NCI-H2029 (cell line): Measurements from ENCODE around the gene DFFA.
"Not testable (repeated sequence)": the region's sequence is repeated elsewhere in the genome, so short reads cannot be mapped to it uniquely, and the experiment has no call there.

Experiments used
- DNase-seq: peaks from one replicate; lab custom pipeline; 2025; lab: John Stamatoyannopoulos, UW

The DFFA gene

GRCh38 chr1:10428984-10429383, 43.3 kb downstream of the DFFA start:
- no peak for DNase-seq

- not testable (repeated sequence) for DNase-seq
Measured at GRCh38 chr1:10426535-10426848, 45.8 kb downstream of the DFFA start.

DNA sequence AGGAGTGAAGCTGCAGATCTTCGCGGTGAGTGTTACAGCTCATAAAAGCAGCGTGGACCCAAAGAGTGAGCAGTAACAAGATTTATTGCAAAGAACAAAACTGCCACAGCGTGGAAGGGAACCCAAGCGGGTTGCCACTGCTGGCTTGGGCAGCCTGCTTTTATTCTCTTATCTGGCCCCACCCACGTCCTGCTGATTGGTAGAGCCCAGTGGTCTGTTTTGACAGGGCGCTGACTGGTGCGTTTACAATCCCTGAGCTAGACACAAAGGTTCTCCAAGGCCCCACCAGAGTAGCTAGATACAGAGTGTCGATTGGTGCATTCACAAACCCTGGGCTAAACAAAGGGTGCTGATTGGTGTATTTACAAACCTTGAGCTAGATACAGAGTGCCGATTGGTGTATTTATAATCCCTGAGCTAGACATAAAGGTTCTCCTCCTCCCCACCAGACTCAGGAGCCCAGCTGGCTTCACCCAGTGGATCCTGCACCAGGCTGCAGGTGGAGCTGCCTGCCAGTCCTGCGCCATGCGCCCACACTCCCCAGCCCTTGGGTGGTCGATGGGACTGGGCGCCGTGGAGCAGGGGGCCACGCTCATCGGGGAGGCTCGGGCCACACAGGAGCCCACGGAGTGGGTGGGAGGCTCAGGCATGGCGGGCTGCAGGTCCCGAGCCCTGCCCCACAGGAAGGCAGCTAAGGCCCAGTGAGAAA, 46.3 kb downstream of the DFFA start:
- not testable (repeated sequence) for DNase-seq

GRCh38 chr1:10424651-10425050, 47.7 kb downstream of the DFFA start:
- DNase-seq, result no peak

DNA sequence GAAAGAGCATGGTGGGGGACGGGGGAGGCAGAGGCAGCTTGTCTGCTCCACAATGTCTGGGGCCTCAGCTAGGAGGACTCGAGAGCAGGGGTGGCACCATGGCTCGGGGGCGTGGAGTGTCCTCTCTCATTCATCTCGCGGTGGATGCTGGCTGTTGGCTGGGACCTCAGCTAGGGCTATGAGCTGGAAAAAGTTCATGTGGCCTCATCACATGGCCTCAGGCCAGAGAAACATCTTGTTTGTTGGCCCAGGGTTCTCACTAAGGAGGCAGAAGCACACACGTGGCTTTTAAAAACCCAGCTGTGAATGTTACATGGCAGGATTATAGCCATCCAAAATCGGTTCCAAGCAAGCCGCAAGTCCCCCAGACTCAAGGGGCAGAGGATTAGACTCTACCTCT, 48.3 kb downstream of the DFFA start:
- no peak for DNase-seq

- no peak for DNase-seq
Measured at GRCh38 chr1:10421637-10422036, 50.7 kb downstream of the DFFA start.

DNA sequence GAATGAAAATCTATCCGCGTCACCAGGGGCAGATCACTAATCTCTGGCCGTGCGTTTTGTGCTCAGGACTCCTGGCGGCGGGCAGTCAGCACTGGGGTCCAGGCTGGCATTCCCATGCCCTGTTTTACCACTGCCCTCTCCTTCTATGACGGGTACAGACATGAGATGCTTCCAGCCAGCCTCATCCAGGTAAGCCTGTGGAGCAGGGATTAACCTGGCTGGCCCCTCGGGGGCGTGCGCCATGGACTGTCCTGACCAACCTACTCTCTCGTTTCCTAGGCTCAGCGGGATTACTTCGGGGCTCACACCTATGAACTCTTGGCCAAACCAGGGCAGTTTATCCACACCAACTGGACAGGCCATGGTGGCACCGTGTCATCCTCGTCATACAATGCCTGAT, 53.0 kb downstream of the DFFA start:
- DNase-seq, result no peak

- not testable (repeated sequence) for DNase-seq
Measured at GRCh38 chr1:10418741-10419140, 53.6 kb downstream of the DFFA start.

DNA sequence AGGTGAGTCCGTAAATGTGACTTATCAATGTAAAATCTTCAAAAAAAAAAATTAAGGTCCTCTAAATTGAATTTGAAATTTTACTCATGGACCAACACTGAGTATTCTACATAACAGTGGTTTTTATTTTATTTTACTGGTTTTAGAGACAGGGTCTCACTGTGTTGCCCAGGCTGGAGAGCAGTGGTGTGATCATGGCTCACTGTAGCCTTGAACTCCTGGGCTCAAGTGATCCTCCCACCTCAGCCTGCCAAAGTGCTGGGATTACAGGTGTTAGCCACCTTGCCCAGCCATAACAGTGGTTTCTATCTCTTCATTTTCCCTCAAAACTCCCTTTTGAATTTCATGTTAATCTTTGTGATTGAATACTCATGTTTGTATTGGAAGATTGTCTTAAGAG, 56.4 kb downstream of the DFFA start:
- not testable (repeated sequence) for DNase-seq

DNA sequence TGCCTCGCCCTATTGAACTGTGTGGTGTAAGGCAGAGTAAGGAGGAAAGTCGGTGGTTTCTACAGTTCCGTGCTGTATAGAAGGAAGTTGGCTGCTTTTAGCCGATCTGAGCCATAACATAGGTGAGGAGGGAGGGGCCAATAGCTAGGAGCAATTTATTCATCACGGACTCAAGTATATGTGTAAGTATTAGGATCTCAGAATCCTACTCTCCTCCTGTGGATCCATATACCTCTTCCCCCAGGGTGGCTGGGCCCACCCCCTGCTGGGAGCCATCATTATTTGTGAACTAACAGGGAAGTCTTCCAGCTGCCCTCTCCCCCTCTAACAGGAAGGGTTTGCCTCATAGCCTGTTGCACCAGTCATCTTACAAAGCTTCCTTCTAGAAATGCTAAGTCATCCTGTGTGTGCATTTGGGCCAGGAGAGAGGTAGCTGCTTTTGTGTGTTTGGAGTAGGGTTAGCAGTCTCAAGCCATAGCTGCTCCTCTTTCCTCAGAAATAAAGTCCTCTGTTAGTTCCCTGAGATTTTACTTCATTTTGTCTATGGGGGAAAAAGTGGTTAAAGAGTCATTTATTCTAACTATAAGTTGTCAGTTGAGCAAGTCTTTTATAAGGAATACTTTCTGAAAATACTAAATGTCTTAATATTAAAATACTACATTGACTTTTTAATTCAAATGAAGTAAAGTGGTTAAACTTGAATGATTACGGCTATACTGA, 57.0 kb downstream of the DFFA start:
- DNase-seq, result no peak

DNA sequence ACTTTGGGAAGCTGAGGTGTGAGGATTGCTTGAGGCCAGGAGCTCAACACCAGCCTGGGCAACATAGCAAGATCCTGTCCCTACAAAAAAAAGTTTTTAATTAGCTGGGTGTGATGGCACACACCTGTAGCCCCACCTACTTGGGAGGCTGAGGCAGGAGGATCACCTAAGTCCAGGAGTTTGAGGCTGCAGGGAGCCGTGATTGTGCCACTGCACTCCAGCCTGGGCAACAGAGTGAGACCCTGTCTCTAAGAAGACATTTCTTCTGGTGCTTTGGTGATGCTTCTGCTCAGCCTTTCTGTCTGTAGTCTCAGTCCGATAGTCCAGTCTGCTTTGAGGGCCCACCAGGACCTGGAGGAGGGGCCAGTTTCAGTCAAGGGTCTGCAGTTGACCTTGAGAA, 65.1 kb downstream of the DFFA start:
- DNase-seq, result no peak
